Measurements from ENCODE around the gene CAPN6. TPM values are rescaled to one million over a fixed set of nuclear protein-coding genes. Genes with fewer than 3 reads are reported as not detected.

Gene CAPN6
- total and polyA plus RNA-seq, 12 donors: 0.03 to 0.66 (median 0.11) TPM; not detected in 5

DNA sequence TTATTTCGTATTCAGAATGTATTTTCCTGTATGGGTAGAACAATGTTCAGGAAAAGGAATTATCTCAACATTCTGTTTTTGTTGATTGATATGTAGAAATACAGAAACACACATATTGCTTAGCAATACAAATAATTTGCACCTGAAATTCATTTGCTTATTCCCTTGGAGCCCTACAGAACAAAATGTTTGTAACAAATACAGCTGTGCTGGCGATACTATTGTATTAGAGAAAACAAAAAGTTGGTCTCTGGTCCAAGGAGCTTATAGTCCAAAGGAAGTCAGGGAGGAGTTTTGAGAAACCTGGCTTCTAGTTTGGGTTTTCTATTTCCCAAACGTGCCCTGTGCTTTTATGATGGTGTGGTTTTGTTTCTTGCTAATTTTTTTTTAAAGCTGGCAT is 37.8 kb upstream of the CAPN6 start:
- WGBS, 2 donors: 67 to 69% methylated on average over 3 of the region's 3 CpGs
- Histone ChIP-seq H3K4me1 (no peaks in the 10 kb centered on the region), H3K4me3 (no peak overlapping the region)

DNA sequence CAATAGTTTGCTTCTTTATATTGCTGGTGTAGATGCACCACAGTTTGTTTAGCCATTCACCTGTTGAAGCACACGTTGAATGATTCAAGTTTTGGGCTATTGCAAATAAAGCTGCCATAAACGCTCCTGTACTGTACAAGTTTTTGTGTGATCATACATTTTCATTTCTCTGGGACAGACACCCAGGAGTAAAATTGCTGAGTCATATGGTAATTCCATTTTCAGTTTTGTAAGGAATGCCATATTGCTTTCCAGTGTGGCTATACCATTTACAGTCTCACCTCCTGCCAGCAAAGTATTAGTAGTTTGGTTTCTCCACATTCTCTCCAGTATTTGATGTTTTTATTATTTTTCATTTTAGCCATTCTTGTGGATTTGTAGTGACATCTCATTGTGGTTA is 32.0 kb upstream of the CAPN6 start:
- no peak for ATAC-seq
- Histone ChIP-seq H3K4me3 (no peak overlapping the region), H3K36me3 (no peaks in the 10 kb centered on the region), H3K27ac (no peak overlapping the region), H3K27me3 (peaks cover 0 to 46% (median 0%) of the 10 kb centered on the region in 7 donors), H3K4me1 (no peaks in the 10 kb centered on the region), H3K9me3 (no peaks in the 10 kb centered on the region)
- 71 to 78% methylated on average over 2 of the region's 2 CpGs for WGBS, 2 donors
- no peak for DNase-seq
- intact Hi-C loops (cut with DNase I): no loop called here
- TF ChIP-seq, protein P1, sequence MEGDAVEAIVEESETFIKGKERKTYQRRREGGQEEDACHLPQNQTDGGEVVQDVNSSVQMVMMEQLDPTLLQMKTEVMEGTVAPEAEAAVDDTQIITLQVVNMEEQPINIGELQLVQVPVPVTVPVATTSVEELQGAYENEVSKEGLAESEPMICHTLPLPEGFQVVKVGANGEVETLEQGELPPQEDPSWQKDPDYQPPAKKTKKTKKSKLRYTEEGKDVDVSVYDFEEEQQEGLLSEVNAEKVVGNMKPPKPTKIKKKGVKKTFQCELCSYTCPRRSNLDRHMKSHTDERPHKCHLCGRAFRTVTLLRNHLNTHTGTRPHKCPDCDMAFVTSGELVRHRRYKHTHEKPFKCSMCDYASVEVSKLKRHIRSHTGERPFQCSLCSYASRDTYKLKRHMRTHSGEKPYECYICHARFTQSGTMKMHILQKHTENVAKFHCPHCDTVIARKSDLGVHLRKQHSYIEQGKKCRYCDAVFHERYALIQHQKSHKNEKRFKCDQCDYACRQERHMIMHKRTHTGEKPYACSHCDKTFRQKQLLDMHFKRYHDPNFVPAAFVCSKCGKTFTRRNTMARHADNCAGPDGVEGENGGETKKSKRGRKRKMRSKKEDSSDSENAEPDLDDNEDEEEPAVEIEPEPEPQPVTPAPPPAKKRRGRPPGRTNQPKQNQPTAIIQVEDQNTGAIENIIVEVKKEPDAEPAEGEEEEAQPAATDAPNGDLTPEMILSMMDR (IDR thresholded peaks at IDR 0.05): no peak

More for the DNA sequence above, 37.8 kb upstream of the CAPN6 start:
- intact Hi-C loops (cut with DNase I): no loop called here
- Histone ChIP-seq H3K27me3 (peaks cover 0 to 52% (median 0%) of the 10 kb centered on the region in 7 donors), H3K36me3 (no peaks in the 10 kb centered on the region), H3K27ac (no peak overlapping the region), H3K9me3 (no peaks in the 10 kb centered on the region)
- ATAC-seq (no peak), DNase-seq (no peak)
- TF ChIP-seq, protein P1 (IDR thresholded peaks at IDR 0.05): no peak

DNA sequence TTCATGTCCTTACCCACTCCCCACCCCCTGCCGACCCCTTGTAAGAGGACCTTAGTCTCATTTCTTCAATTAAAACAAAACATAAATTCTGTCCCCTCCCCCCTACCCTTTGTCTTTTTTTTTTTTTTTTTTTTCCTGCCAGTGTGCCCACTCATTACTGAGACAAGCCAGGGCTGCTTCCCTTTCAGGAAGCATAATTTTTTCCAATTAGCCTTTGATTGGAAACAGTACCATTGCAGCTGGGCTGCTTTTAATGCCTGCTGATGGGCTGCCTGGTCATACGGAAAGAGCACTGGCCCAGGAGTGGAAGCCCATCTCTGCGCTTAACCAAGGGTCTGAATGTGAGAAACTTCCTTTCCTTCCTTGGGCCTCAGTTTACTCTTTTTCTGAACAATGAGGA is 18.6 kb upstream of the CAPN6 start:
- Histone ChIP-seq H3K27ac (no peak overlapping the region), H3K36me3 (no peaks in the 10 kb centered on the region), H3K4me1 (no peaks in the 10 kb centered on the region), H3K9me3 (no peaks in the 10 kb centered on the region), H3K4me3 (no peak overlapping the region), H3K27me3 (peaks cover 0 to 46% (median 0%) of the 10 kb centered on the region in 7 donors)
- 87 to 88% methylated on average over 3 of the region's 3 CpGs for WGBS, 2 donors
- intact Hi-C loops (cut with DNase I): no loop called here
- DNase-seq (no peak), ATAC-seq (no peak)
- TF ChIP-seq, protein P1 (IDR thresholded peaks at IDR 0.05): no peak

DNA sequence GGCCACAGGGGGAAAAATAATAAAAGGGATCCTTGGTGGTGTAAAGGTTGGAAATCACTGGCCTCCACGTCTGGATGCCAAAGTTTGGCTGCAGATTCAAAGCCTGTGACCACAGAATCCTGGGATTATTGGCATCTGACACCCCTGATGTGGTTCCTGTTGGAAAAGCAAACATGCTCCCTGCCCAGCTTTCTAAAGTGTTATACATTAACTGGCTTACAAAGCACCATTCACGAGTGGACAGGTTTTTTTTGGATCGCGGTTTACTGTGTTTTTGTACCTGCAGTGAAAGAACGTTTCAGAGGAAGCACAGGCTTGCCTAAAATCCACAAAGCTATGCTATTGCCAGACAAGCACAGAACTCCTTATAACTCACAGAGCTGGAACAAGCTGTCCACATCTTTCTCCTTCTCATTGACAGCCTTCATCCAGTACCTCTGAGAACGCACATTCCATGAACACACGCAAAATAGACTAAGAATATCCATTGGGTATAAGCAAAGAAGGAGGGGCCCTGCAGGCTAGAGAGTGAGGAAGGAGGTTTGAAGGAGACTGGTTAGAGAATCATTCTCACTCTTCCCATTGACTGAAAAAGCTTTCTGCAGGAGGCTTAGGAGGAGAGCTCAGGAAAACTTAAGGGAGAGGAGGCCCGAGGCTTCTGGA is 14.5 kb upstream of the CAPN6 start:
- DNase-seq (no peak), ATAC-seq (peak in 1 of 8 donors; percentile 31)
- H3K27me3 ChIP-seq: peaks cover 0 to 28% (median 0%) of the 10 kb centered on the region in 7 donors
- no peaks in the 10 kb centered on the region for H3K9me3 ChIP-seq
- no peaks in the 10 kb centered on the region for H3K4me1 ChIP-seq
- H3K36me3 ChIP-seq: no peaks in the 10 kb centered on the region
- H3K27ac ChIP-seq: no peak overlapping the region
- H3K4me3 ChIP-seq: no peak overlapping the region
- WGBS, 2 donors: 53 to 58% methylated on average over 8 of the region's 8 CpGs
- TF ChIP-seq, protein P1 (IDR thresholded peaks at IDR 0.05): no peak
- intact Hi-C loops (cut with DNase I): no loop called here
